NCI-H774 (cell line): ENCODE results near the gene VKORC1L1.
"Not testable (repeated sequence)": the region's sequence is repeated elsewhere in the genome, so short reads cannot be mapped to it uniquely, and the experiment has no call there.

Source experiments
- DNase-seq: peaks from one replicate; lab custom pipeline; 2025; lab: John Stamatoyannopoulos, UW

Gene VKORC1L1

GRCh38 chr7:65884983-65885382 lies 12.1 kb downstream of the VKORC1L1 start:
- not testable (repeated sequence) for DNase-seq

DNA sequence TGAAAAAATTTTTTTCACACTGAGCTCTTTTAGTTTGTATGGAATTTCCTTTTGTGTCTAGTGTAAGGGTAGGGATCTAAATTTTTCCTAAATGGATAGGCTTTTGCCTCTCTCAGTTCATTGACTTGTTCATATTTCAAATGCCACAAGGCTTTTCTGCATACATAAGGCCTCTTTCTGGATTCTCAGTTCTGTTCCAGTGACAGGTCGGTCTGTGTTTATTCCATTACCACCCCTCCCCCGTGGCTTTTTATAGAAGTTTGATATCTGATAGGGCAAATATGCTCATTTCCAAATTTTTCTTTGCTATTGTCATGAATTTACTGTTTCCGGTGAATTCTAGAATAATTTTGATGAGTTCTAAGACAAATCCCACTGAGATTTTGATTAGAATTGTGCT lies 12.7 kb downstream of the VKORC1L1 start:
- not testable (repeated sequence) for DNase-seq

DNA sequence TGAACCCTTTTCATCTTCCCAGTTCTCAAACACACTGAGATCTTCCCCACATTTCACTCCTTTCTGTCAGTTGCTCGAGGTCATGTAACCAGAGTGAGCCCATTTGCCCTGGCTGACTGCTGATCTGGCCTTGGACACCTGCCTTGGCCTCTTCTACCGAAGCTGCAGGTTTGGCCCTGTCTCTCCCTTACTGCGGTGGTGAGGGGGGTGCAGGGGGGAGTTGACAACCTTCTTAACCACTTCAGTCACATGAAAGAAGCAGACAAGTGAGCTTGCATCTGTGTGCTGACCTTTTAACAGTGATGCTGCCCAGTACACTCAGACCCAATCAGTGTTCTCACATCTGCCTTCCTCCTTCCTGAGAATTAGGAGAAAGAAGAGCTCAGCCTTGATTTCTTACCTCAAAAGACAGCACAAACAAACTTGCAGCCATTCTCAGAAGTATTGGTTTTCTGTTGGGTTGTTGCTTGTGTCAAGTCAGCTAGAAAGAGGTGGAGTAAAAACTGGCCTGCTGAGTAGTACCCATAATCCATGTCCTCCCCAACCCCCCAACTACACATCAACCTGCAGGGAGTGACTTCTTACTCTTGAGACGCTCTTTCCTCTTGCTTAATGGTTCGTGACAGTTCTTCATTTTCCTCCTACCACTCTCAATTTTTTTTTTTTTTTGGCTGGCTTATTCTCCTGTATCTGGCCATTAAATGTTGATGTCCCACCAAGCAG lies 15.7 kb downstream of the VKORC1L1 start:
- DNase-seq = not testable (repeated sequence)

DNA sequence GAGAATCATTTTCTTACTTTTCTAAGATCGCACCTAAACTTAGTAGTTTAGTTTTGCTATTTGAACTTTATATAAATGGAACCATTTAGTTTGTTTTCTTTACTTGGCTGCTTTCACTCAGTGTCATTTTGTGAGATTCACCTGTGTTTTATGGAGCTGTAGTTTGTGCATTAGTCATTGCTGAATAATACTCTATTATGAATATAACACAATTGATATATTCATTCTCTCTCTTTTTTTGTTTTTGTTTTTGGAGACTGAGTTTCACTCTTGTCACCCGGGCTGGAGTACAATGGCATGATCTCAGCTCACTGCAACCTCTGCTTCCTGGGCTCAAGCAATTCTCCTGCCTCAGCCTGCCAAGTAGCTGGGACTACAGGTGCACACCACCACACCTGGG lies 16.8 kb downstream of the VKORC1L1 start:
- not testable (repeated sequence) for DNase-seq

- no peak for DNase-seq
These were observed 19.3 kb downstream of the VKORC1L1 start for GRCh38 chr7:65892161-65892560.

- DNase-seq = no peak
These were observed 20.0 kb downstream of the VKORC1L1 start for GRCh38 chr7:65892835-65893234.

GRCh38 chr7:65896279-65896870 lies 23.5 kb downstream of the VKORC1L1 start:
- DNase-seq = no peak

GRCh38 chr7:65897289-65897688 lies 24.4 kb downstream of the VKORC1L1 start:
- not testable (repeated sequence) for DNase-seq

DNA sequence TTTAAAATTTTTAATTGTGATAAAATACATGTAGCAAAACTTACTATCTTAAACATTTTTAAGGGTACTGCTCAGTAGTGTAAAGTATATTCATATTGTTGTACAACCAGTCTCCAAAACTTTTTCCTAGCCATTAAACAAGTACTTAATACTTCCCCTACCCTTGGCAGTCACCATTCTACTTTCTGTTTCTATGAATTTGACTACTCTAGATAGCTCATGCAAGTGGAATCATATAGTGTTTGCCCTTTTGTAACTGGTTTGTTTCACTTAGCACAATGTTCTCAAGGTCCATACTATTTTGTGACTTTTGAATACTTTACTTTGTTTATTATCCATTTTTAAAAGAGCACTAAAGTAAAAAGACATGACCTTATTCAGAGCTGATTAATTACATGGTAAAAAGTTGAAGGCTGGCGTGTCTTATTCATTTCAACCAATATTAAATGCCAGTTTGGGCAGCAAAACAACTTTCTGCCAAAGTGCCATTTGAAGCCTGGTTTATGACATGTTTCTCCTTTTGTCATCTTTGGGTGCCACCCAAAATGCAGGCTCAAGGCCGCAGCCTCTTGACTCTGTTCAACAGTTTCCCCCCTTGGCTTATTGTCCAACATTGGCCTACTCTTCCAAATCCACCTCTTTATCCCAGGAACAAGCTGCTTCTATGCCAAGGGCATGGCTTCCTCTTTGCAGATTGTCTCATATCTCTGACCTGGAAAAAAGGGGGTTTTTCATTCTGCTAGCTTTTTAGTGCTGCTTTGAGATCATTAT lies 26.0 kb downstream of the VKORC1L1 start:
- not testable (repeated sequence) for DNase-seq

GRCh38 chr7:65902306-65902705 lies 29.4 kb downstream of the VKORC1L1 start:
- DNase-seq = no peak

GRCh38 chr7:65907501-65908198 lies 34.8 kb downstream of the VKORC1L1 start:
- no peak for DNase-seq

DNA sequence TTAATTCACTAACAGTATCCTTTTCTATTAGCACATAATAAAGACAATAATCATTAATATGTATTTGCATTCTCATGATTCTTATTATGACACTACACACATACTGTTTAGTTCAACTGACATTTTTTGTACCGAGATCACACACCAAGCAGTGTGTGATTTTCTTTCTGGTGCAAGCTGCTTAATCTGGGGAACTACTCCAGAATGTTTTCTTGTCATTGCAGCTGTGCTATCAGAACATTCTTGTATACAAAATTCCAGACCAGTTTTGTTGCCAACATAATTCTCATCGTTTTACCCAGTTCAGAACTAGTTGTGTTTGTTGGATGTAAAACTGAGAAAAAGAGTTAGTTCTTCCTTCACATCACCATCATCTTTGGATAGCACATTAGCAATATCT lies 37.4 kb downstream of the VKORC1L1 start:
- no peak for DNase-seq

DNA sequence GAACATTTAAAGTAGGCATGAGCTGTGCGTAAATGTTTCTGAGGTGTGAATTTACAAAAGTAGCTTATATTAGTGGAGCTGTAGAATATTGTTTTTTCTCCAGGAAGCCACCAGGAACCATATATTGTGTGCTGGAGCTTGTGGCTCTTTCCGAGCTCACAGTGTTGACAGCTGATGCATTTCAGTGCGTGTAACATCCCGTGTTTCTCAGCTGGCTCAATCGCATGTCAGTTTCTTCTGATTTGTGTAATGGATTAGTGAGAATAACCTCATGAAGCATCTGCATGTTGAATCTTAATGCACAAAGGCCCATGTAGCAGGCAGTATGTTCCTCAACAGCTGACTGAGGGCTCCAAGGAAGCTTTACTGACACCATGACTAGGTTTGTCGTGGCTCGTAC lies 39.4 kb downstream of the VKORC1L1 start:
- DNase-seq = no peak

GRCh38 chr7:65915921-65916657 lies 43.2 kb downstream of the VKORC1L1 start:
- DNase-seq = no peak

- DNase-seq = no peak
These were observed 50.4 kb downstream of the VKORC1L1 start for GRCh38 chr7:65923316-65923715.

DNA sequence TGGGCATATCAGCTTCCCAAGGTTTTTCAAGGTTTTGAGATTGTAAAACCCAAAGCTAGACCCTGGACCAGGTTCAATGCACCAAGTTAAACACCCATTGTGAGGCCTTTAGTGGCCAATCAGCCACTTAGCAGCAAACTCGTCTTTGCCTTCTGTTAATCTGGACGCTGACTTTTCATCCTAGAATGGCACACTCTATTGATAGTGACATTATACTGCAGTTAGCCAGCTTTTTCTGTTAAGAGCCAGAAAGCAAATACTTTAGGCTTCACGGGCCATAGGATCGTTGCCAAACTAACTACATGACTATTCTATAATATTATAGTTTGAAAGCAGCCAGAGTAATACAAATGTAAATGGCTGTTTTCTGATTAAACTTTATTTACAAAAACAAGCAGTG lies 51.3 kb downstream of the VKORC1L1 start:
- no peak for DNase-seq

- no peak for DNase-seq
These were observed 52.2 kb downstream of the VKORC1L1 start for GRCh38 chr7:65925040-65925439.

DNA sequence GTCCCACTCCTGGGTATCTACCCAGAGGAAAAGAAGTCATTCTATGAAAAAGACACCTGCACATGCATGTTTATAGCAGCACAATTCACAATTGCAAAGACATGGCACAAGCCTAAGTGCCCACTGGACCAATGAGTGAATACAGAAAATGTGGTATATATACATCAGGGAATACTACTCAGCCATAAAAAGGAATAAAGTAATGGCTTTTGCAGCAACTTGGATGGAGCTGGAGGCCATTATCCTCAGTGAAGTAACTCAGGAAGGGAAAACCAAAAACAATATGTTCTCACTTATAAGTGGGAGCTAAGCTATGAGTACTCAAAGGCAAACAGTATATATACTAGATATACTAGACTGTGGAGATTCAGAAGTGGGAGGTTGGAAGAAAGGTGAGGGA lies 53.7 kb downstream of the VKORC1L1 start:
- no peak for DNase-seq

GRCh38 chr7:65927489-65928448 lies 54.9 kb downstream of the VKORC1L1 start:
- no peak for DNase-seq

GRCh38 chr7:65931685-65932084 lies 58.8 kb downstream of the VKORC1L1 start:
- no peak for DNase-seq

DNA sequence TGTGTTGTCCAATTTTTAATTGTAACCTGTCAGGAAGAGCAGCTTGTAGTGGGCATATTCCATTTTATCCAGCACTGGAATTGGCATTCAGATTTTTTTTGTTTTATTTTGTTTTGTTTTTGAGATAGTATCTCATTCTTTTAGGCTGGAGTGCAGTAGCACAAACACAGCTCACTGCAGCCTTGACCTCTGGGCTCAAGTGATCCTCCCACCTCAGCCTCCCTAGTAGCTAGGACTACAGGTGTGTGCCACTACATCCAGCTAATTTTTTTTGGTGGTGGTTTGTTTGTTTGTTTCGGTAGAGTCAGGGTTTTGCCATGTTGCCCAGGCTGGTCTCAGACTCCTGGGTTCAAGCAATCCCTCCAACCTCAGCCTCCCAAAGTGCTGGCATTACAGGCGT lies 64.4 kb downstream of the VKORC1L1 start:
- no peak for DNase-seq
